GM19463 (cell line): ENCODE data around the gene CNDP2.
"Not testable (repeated sequence)": the region's sequence is repeated elsewhere in the genome, so short reads cannot be mapped to it uniquely, and the experiment has no call there.

Experiments
- ATAC-seq: cut with Tn5 transposase; IDR thresholded peaks from one replicate; pipeline ENCODE4 v1.9.1; 2021; ENCODE audit warnings: mild to moderate bottlenecking, moderate library complexity; ENCODE audit not compliant: unreplicated experiment

Gene CNDP2

DNA sequence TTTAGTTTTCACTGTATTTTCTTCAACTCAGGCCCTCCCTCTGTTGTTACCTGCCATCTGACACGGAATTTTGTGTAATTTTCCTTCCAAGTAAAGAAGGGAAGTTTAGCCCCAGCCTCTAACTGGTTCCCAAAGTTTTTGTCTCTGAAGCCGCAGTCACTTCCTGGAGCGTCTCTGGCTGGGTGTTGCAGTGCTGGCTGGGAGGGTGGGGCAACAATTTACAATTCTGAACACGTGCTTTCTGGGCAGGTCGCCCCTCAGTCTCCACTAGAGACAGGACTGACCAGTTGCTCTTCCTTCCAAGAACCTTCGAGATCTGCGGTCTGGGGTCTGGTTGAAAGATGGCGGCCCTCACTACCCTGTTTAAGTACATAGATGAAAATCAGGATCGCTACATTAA, 3.5 kb downstream of the CNDP2 start:
- peak; percentile 32 for ATAC-seq

GRCh38 chr18:74500372-74500771, 4.2 kb downstream of the CNDP2 start:
- ATAC-seq, result no peak

DNA sequence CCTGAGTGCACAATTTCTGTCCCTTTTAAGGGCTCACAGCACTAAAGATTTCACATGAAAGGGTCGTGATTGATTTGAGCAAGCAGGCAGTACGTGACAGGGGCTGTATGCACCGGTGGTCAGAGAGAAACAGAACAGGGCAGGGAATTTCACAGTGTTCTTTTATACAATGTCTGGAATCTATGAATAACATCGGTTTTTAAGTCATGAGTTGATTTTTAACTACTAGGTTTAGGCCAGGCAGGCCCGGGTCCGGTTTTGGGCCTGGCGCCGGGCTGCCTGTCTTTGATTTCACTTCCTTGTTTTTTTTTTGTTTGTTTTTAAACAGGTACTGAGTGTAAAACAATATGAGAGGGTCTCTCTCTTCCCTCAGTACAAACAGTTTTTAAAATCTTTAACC, 4.6 kb downstream of the CNDP2 start:
- ATAC-seq, result not testable (repeated sequence)

DNA sequence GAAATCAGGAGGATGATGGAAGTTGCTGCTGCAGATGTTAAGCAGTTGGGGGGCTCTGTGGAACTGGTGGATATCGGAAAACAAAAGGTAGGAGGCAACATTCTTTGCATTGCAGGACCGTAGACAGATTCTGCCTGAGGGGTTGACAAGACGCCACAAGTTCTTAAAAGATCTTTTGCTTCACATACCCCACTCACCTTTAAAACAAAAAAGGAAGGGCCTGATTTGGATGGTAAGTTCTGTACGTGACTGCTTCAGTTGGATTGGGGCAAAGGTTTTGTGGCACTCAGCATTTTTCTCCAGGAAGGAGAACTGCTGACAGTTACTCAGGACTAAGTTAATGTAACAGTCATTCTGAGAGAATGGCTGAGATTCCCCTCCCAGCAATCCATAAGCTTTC, 5.2 kb downstream of the CNDP2 start:
- no peak for ATAC-seq

DNA sequence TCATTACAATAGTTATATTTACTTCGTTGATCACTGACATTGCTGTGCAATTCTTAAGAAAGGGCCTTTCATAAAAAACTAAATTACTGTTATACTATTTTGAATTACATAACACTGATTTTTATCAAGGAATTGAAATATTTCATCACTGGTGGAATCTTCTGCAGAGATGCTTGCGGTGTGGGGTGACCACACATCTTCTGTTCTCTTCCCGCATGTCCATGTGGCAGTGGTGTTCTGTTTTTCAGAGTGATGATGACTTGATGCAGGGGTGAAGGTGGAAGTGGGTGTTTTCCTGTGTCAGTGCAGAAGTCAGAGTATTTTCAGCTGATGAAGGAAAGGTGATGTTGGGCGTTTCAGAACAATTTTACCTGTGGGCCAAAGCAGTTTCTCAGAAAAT, 7.0 kb downstream of the CNDP2 start:
- no peak for ATAC-seq

DNA sequence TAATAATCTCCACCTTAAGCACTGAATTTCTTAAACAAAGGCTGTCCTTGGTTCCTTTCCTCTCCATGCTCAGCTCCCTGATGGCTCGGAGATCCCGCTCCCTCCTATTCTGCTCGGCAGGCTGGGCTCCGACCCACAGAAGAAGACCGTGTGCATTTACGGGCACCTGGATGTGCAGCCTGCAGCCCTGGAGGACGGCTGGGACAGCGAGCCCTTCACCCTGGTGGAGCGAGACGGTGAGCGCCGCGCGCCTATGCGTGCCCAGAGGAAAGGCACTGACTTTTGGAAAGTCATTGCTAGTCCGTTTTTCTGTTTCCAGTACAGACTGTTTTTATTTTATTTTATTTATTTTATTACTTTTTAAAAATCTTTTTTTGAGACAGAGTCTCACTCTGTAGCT, 9.6 kb downstream of the CNDP2 start:
- no peak for ATAC-seq

DNA sequence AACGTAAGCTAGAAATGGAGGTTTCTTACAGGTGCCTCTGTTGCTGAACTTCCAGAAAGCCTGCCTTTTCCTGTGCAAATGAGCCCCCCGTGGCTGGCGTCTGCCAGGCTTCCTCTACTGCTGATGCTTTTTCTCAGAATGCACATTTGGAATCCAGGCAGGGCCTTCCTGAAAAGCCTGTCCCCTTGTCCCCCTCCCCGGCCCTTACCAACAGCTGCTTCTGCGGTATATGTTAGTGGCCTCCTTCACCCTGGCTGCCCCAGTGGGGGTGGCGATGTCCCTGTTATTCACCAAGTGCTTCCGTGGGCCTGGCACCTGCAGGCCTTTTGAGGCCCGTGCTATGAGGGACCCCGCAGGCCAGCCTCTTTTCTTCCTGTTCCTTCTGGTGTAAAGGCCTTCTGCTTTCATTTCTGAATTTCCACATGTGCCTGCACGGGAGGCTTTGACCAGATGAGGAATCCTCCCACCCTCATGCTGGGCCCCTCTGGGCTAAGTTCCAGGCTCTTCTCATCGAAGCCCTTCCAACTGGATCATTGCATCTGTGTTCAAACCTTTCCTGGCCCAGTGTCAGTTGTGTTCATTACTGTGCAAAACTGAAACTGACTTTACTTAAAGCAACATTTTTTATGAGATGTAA, 10.4 kb downstream of the CNDP2 start:
- no peak for ATAC-seq

GRCh38 chr18:74507097-74507881, 11.1 kb downstream of the CNDP2 start:
- ATAC-seq, result no peak

- no peak for ATAC-seq
Measured at GRCh38 chr18:74507927-74508326, 11.8 kb downstream of the CNDP2 start.

- no peak for ATAC-seq
Measured at GRCh38 chr18:74508366-74508765, 12.2 kb downstream of the CNDP2 start.

DNA sequence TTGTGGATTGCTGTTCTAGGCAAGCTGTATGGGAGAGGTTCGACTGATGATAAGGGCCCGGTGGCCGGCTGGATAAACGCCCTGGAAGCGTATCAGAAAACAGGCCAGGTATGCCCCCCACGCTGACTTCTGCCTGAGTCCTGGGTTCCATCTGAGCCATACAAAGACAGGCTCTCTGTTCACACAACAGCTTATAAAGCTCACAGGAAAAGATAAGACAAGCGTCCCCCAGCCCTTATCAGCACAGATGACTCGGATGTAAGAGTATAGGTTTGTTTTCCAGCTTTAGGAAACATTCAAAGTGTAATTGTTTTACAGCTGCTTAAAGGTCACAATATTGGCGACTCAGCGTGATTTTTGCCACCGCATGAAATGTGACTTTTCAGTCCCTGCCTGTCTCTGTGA, 12.7 kb downstream of the CNDP2 start:
- no peak for ATAC-seq

DNA sequence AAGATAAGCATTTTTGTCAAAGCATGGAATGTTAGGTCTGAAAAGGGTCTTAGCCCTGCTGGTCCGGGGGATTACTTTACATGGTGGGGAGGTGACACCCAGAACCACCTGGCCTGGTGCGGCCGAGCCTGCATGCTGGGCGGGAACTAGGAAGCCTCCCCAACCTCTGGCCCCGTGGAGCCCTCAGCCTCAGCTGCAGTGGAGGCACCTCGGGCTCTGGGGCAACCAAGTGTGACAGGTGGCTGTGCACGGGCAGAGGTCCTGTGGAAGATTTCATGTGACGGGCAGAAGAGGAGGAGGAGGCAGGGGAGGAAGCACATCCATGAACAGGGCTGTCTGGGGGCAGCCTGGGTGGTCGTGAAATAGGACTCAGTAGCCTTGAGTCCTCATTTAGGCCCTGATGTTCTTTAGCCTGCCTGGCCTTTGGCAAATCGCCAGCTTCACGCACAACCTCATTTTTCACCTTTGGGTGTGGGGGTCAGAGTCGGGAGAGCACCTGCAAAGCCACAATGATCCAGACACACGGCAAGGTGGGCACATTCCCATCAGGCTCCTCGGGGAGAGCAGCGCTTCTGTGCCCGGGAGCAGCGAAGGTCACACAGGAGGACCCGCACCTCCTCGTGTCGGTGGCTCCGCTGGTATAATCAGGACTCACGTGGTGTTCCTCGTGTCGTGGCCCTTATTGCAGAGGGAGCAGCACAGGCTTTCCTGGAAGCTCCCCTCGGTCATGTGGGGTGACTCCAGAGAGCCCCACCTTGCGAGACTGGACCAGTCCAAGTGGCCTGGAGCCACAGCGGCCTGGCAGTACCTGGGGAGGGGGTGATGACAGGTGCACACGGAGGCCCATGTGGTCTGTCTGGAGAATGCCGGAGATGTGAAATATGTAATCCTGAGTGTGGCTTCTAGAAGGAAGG, 13.9 kb downstream of the CNDP2 start:
- no peak for ATAC-seq

- no peak for ATAC-seq
Measured at GRCh38 chr18:74510770-74511095, 14.6 kb downstream of the CNDP2 start.

GRCh38 chr18:74511823-74512222, 15.7 kb downstream of the CNDP2 start:
- no peak for ATAC-seq

GRCh38 chr18:74512321-74513053, 16.3 kb downstream of the CNDP2 start:
- ATAC-seq, result no peak

DNA sequence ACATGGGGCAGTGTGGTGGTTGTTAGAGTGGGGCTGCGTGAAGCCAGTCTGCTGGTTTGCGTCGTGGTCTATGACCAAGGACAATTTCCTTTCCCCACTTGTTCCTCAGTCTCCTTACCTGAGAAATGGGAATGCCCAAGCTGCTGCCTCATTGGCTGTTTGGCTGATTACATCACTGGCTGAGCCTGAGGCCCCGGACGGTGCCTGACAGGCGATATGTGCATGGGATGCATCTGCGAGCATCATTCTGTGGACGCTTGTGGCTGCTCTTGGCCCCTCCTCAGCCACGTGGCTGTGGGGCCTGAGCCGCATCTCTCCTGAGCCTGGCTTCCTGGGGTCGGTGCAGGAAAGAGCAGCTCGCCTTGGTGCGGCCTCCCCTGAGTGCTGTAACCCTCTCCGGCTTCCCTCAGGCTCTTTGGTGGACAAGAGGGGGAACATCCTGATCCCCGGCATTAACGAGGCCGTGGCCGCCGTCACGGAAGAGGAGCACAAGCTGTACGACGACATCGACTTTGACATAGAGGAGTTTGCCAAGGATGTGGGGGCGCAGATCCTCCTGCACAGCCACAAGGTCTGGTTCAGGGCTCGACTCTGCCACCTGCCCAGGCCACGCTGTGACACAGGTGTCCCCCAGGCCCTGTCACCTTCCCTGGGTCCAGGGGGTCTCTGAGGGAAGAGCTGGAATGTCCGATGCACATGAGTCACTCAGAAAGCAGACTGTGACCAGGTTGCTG, 17.2 kb downstream of the CNDP2 start:
- no peak for ATAC-seq

GRCh38 chr18:74513883-74514205, 17.7 kb downstream of the CNDP2 start:
- no peak for ATAC-seq

GRCh38 chr18:74514860-74515495, 18.8 kb downstream of the CNDP2 start:
- no peak for ATAC-seq

GRCh38 chr18:74515620-74516231, 19.6 kb downstream of the CNDP2 start:
- ATAC-seq, result no peak
